Hindlimb muscle (tissue), 1 donor: ENCODE data around the gene MECP2. TPM values are rescaled to one million over a fixed set of nuclear protein-coding genes. Genes with fewer than 3 reads are reported as not detected.

Source experiments
- DNase-seq: peaks from one replicate; pipeline ENCODE4 v3.0.0-alpha.2; 2013
- polyA plus RNA-seq: library from polyadenylated mRNA; unstranded; fragments of 120-200 nt; gene quantifications from one replicate; pipeline ENCODE4 v1.2.1, GENCODE V29; 2013; ENCODE audit not compliant: insufficient read length

Gene MECP2
- polyA plus RNA-seq, 1 donor: 25.1 TPM

DNA sequence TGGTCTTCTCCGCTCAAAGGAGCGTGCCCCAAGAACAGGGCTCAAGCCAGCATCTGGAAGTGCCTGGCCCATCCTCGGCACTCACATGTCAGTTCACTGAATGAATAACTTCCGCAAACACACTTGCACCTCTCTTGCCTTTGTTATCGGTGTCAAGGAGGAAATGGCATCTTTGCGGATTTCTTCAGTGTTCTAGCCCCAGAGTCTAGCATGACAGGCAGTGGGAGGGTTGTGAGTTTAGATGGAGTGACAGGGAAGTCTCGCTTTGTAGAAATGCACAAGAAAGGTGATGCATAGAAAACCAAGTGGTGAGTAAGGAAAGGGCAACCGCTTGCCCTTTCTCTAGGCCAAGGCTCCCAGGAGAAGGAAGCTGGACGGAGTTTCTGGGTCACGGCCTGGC, 17.6 kb upstream of the MECP2 start:
- no peak for DNase-seq

DNA sequence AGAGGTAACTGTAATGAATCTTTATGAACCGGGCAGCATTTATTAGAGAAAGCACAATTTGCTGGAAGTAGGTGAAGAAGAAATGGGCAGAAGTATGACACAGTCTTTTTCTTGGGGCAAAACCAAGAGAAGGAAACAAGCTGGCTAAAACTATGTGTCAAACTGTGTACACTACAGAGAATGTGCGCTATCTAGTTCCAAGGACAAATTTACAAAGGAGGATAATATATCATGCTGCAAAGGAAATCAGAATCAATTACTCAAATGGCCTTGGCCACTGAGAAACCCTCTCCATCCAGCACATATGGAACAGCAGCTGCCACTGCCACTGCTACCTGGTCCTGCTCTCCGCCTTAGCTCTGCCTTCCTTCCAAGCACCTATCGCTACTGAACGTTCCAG, 17.1 kb upstream of the MECP2 start:
- DNase-seq: no peak

DNA sequence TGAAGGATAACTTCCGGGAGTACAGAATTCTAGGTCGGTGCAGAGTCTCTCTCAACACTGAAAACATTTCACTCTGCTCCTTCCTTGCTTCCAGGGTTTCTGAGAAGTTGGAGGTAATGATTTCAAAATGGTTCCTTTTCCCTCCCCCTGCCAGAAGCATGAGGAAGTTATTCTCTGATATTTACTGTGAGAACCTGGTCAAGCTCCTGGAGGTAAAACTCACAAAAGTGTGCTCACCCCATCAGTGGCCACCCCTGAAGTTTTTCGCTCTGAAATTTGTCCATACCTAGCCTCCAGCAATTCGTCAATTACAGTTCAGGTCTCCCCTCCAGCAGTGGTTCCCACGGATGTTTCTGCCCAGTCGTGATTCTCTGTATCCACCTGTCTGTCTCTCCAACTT, 16.2 kb upstream of the MECP2 start:
- DNase-seq: no peak

DNA sequence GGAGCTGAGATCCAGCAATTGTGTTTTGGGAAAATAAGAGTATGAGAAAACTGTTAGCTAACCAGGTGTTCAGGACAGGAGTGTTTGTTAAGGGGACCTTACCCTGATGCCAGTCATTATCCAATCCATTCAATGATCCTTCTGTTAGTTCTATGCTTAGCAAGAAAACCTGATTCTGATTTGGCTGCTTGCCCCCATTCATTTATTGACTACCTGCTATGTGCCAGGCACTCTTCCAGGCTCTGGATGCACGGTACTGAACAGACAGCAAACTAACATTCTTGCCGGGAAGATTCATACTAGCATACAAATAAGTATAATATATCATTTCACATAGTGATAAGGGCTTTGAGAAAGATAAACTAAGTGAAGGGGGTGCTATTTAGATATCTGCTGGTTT, 1.0 kb upstream of the MECP2 start:
- DNase-seq: no peak

DNA sequence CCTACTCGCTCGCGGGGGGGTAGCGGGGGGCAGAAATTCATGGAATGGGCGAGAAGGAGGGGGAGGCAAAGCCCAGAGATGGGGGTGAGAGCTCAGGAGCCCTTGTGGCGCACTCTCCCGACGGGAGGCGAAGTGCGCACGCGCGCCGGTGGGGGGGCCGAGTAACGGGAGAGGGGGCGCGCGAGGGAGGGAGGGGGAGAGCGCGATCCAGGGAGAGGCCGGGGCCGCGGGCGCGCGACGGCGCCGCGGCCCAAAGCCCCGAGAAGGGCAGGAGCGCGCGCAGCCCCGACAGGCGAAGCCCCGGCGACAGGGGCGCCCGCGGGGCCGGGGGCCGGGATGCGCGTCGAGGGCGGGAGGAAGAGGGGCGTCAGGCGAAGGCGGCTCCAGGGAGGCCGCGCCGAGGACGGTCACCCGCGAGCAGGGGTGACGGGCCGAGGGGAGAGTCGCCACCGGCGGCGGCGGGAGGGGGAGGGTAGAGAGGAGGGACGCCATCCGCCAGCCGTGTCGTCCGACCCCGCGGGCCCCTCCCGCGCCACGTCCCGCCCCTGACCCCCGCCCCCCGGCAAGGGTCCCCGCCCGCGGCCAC, 421 bp downstream of the MECP2 start:
- DNase-seq: peak; percentile 81

DNA sequence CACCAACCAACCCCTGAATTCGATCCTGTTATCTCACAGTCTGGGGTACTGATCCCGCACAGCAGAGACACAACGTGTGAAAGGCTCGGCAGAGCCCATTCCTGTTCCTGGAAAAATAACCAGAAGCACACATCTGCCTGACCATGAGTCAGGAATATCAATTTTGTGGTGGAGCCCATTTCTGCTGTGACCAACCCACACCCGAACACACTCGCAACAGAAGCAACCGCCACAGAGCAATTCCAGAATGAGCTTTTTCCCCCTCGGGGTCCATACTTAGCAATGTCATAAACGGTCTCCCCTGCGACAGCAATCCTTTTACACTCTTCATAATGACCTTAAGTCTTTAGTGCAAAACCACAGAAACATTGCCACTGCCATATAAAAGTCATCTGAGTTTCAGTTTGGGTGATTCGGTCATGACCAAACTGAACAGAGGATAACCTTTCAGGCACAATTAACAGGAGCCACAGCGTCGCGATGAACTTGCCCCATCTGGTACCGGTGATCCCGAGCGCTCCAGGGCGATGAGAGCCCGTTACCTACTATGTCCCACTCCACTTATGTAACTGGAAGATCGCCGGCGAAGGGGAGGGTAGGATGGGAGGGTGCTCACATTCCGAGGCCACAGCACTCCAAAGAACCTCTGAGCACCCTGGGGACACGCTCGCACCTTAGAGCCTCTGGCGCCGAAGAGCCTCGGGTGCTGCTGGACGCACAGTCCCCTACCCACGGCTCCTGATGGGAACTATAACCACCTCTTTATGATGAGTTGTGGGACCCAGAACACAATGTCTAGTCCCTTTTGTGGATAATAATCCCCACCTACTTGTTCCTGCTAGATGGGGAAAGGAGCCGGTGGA, 1.1 kb downstream of the MECP2 start:
- no peak for DNase-seq

DNA sequence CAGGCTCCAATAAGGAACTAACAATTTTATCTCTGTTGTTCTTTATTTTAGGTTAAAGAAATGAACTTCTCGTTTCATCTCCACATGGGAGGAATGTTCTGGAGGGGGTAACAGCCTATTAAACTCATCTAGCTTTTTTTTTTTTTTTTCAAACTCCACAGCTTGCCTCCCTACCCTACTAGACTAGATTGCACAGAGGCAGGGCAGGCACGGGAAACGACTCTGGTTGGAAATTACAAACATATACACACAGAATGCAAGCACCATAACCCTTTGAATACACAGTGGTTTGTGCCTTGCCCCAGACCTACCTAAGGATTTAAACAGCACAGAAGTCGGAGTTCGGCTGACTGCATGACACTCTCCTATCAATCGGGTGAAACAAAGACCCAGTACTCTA, 2.7 kb downstream of the MECP2 start:
- DNase-seq: no peak

DNA sequence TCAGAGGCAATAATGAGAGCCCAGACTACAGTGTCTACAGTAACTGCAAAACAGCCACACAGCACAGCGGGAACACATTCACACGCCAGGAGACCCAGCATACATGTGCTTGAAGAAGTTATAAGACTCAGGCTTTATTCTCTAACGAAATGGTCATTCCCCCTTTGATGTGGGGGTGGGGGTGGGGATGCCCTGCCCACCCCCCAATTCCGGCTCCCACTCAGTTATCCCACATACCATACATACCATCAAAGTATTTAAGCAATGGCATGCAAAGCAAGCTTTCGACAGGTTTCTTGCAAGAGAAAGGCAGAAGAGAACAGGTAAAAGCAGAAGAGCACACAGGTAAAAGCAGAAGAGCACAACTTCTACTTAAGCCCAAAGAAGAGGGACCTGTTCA, 3.6 kb downstream of the MECP2 start:
- DNase-seq: no peak

DNA sequence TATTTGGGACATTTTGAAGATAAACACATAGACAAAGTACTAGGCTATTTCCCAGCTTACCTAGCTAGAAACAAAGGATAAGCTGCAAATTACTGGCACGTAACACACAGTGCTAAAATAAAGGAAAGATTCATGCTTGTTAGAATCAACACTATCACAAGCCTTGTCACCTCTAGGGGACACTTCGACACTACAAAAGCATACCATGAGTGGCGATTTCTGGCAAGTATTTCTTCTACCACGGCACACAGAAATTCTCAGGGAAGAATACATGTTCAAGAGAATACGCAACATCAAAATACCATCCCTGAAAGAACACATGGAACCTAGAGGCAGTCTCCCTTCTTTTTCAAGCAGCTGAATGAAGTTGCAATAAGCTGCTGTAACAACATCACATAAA, 5.1 kb downstream of the MECP2 start:
- no peak for DNase-seq

DNA sequence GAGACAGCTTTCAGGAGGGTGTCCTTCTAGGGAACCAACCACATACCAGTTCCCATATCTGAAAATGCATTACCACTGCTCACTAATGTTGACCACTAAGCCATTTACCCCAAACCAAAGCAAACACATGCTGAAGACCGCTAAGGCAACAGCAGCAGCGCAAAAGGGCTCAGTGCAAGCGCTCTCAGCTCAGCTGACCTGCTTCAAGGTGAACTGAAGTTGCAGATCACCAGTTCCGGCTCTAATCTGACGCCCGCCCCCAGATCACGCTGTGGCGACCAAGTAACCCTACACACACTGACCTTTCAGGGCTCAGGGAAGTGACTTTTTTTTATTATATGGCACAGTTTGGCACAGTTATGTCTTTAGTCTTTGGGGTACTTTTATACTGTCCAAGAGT, 5.8 kb downstream of the MECP2 start:
- DNase-seq: no peak

DNA sequence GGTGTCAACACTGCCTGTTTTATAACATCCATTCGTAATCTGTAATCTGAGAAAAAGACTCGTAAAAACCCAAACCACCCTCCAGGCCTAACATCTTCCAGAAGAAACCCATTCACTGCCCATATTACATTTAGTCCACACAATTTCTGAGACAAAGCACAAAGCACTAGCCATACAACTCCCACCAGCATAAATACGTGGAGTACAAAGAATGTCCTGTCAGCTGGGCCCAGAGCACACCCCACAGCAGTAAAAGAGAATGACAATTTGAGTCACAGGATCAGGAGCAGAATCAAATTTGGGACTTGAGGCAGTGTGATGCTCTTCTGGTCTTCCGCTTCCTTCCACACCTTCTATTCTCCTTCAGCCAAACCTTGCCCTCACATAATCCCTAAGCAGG, 6.8 kb downstream of the MECP2 start:
- no peak for DNase-seq

DNA sequence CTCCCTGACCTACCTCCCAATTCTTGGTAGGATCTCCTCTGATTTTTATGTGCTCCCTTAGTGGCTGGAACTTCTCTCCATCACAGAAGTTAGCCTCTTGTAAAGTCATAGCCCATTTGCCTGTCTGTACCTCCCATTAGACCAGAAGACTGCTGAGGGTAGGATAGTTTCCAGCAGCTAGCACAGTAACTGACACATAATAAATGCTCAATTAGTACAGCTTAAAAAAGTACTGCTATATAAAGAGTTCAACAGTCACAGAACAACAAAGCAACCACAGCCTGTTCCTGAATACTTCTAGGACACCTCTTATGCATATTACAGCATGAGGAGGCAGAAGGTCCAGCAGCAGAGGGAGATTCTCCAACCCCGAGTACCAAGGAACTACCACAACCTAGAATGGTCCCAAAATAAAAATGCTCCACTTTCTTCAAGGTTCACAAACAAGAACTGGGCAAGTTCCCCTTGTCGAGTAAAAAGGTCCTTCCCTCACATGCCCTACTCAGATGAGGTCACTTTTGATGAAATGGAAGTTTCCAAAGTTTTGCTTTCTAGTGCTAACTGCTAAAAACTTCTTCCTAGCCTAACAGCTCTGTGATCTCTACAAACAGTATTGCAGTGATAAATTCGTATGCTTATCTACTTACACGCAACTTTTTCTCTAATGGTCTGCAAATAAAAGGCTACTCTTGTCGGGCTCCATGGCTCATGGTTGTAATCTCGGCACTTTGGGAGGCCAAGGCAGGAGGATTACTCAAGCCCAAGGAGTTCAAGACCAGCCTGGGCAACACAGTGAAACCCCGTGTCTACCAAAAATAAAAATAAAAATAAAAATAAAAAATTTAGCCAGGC, 12.8 kb downstream of the MECP2 start:
- no peak for DNase-seq

DNA sequence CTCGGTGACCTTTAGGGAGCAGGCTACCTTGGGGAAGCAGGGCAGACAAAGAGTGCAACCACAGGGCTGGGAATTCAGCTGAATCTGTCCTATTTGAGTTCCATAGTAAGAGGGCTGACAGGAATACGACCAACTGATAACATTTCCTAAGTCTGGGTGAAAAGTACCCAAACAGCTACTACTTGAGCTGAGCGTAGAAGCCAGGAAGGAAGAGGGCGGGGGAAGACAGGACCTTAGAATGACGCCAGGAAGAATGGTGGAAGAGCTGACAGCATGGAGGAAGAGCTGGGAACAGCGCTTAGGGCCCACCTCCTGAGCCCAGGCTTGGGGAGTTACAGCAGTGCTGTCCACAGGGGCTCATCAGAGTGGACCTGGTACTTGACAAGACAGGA, 14.4 kb downstream of the MECP2 start:
- DNase-seq: no peak

DNA sequence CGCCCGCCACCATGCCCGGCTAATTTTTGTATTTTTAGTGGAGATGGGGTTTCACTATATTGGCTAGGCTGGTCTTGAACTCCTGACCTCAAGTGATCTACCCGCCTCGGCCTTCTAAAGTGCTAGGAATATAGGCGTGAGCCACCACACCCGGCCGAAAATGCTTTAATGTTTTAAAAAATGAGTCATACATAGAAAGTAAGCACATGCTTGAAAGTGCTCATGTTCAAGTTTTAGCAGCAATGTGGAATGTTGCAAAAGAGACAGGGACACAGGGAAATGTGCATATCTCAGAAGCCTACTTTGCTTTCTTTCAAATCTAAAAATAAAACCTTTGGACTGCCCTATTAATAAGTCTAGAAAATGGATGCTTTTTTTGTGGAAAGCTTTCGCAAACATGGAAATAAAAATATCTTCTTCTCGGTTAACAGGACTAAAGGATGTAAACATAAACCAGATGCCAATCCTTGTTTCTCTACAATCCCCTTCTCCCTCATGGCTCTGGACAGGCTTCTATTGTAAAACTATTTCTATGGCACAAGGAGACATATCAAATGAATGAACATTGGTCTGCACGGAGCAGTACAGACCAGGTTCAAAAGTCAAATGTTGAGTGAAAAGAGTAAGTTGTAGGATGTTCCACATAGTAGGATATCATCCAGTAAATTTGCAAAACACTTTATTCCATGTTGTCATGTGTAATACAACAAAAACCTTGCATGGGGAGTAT, 15.0 kb downstream of the MECP2 start:
- DNase-seq: no peak

DNA sequence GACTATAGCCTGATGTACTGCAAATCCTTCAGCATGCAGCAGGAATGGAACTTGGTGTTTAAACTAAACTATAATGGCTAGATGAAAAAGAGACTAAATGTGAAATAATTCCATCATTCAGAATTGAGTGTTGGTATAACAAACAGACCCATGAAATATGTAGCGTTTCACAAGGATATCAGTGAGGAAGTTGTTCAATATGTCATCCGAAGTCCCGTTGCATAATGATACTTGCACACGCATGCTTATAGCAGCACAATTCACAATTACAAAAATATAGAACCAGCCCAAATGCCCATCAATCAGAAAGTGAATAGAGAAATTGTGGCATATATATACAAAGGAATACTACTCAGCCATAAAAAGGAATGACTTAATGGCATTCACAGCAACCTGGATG, 20.4 kb downstream of the MECP2 start:
- DNase-seq: no peak

DNA sequence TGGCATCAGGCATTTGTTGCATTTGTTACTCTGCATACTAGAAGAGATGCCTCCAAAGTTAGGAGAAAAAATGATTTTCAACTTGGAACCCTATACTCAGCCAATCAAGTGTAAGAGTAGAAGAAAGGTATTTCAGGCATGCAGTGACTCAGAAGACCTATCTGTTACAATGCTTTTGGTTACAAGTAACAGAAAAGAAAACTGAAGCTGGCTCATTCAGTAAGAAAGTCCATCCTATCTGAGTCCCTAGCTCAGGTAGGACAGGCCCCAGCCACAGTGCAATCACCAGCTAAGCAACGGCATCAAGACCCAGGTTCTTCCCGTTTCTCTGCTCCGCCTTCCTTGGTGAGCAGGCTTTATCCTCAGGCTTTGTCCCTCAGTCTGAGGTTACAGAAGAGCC, 23.3 kb downstream of the MECP2 start:
- no peak for DNase-seq

DNA sequence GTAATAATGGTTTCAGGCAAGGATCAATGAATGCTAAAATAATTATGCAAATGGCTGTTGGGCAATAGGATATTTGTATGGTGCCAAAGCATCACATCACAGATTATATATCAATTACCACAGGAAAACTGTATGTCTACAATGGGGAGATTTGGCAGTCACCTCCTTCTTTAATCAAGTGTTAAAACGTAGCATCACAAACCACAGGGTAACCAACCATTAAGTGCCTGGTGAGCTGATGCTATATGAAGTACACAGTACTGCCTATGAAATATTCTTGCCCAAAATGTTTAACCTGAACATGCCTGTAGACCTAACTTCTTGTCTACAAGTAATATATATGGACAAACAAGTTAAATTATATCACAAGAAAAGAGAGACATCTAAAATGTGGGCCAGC, 25.3 kb downstream of the MECP2 start:
- no peak for DNase-seq

DNA sequence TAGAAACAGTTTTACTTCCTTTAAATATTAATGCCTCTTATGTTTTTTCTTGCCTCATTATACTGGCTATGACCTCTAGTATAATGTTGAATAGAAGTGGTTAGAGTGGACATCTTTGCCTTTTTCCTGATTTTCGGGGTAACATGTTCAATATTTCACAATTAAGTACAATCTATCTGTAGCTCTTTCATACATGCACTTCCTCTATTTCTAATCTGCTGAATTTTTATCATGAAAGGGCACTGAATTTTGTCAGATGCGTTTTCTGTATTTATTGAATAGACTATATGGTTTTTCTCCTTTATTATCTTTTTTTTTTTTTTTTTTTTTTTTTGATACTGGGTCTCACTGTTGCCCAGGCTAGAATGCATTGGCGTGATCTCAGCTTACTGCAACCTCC, 29.0 kb downstream of the MECP2 start:
- DNase-seq: no peak

DNA sequence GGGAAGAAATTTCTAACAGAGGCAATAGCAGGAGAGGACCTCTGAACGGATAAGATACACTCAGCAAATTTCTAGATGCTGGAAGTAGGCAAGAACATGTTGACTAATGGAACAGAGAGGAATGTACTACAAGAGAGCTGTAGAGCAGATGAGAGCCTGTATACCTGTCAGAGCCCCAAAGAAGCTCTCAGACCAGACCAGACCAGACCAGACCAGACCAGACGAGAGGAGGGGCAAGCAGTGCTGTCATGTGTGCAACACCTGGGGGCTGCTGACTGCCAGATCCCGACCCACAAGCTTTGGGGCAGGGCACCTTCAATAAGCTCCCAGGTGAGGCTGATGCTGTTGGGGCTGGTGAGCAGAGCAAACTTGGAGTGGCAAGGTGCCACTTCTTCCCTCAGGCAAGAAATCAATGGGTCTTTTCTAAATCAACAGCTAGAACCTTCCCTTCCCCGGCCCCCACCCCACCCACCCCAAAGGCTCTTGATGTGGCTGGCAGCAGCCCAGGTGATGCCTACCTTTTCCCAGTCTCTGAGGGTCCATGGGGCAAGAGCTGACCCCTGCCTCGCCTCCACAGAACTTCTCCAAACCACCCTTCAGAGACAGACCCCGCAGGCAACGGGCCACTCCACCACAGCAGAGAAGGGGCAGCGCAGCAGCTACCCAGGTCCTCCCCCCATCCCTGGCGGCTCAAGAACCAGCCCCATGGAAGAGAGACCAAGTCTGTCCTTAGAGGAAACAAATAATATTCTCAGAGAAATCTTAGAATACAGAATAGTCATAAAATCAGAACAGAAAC, 32.7 kb downstream of the MECP2 start:
- no peak for DNase-seq

DNA sequence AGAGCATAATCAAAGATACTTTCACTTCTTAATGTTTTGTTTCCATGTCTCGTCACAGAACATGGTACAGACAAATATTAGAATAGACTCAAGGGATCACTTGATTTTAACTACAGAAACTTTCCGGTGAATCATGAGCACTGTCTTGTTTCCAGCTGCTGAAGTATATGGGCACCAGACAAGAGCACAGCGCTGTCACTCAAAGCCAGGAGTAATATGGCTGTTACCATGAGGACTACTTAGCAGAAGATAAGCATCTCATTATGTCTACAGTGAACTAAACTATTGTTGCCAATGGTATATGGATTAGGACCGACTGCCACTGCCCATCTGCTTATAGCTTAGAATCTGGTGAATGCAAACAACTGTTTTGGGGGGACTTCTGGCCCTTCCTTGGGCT, 34.3 kb downstream of the MECP2 start:
- no peak for DNase-seq

DNA sequence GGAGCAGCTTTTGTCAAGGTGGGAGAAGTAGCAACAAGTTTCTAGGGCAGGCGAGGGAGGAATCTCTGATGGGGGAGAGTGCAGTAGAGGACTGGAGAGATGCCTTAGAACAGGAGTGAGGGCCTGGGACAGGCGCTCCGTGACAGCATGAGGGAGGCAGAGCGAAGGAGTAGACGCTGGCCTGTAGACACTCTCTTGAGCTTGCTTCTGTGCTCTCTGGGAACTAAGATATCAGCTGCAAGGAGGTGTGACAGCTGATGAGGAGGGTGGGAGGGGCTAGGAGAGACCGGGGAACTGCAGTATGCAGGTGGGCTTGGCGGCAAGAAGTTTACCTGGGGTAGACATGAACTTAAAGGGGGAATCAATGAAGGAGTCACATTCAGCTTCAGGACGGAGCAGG, 35.7 kb downstream of the MECP2 start:
- DNase-seq: no peak

DNA sequence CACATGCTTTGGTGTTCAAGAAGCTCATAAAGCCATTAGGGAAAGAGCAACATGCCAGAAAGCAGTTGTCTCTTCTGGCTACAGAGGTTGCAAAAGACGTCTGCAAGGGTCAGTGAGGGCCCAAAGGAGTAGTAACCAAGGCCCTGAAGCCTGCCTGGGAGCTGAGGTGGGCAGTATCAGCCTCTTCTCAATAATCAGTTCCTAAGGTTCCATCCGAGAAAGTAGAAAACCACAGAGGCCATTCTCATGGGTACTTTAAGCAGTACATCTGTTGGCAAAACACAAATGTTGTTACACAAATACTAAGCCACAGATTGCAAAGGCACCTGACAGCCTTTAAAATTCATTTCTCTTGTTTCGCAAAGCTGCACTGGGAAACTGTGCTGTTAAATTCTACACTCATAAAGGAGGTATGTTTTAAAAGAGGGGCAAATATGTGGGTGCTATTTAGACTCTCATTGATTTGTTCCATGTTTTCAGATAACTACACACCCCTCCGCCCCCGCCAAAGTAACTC, 37.7 kb downstream of the MECP2 start:
- DNase-seq: no peak
